ENCODE data around the gene INTS7.

DNA sequence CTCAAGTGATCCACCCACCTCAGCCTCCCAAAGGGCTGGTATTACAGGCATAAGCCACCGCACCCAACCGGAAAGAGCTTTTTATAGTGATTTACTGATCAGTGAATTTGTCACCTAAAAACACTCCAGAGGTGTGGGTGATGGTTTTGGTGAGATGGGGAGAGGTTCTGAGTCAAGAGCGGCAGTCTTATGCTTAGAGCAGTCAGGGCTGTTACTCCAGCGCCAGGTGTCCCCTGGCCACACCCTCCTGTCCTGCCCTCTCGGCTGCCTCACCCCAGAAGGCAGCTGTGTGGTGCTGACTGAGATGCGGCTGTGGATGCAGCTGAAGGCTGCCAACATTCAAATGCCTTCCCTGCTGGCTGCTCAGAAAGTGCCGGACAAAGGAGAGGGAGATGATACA lies 110.3 kb downstream of the INTS7 start:
- TF ChIP-seq ZNF24 (IDR thresholded peaks at IDR 0.05): no peak
- TF ChIP-seq, protein P1, sequence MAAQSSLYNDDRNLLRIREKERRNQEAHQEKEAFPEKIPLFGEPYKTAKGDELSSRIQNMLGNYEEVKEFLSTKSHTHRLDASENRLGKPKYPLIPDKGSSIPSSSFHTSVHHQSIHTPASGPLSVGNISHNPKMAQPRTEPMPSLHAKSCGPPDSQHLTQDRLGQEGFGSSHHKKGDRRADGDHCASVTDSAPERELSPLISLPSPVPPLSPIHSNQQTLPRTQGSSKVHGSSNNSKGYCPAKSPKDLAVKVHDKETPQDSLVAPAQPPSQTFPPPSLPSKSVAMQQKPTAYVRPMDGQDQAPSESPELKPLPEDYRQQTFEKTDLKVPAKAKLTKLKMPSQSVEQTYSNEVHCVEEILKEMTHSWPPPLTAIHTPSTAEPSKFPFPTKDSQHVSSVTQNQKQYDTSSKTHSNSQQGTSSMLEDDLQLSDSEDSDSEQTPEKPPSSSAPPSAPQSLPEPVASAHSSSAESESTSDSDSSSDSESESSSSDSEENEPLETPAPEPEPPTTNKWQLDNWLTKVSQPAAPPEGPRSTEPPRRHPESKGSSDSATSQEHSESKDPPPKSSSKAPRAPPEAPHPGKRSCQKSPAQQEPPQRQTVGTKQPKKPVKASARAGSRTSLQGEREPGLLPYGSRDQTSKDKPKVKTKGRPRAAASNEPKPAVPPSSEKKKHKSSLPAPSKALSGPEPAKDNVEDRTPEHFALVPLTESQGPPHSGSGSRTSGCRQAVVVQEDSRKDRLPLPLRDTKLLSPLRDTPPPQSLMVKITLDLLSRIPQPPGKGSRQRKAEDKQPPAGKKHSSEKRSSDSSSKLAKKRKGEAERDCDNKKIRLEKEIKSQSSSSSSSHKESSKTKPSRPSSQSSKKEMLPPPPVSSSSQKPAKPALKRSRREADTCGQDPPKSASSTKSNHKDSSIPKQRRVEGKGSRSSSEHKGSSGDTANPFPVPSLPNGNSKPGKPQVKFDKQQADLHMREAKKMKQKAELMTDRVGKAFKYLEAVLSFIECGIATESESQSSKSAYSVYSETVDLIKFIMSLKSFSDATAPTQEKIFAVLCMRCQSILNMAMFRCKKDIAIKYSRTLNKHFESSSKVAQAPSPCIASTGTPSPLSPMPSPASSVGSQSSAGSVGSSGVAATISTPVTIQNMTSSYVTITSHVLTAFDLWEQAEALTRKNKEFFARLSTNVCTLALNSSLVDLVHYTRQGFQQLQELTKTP (IDR thresholded peaks at IDR 0.05; ENCODE audit: low read depth in 1 of 2, partially characterized antibody in 2 of 2): no peak

Measured in K562 (cell line).